Activated CD4-positive, alpha-beta T cell treated with anti-CD3 and anti-CD28 coated beads, Interleukin-2, amount 50 U/mL, for 48 hours (primary cell): ENCODE measurements around the gene TMEM107.
"Not testable (repeated sequence)": the region's sequence is repeated elsewhere in the genome, so short reads cannot be mapped to it uniquely, and the experiment has no call there.

Source experiments
- DNase-seq, 2 experiments: peaks; one replicate each; pipeline ENCODE4 v3.0.0-alpha.2; 2020

The TMEM107 gene

GRCh38 chr17:8176197-8176940 is at the start of gene TMEM107:
TSS of gene TMEM107 (minus strand) at chr17:8176380. CDS start at chr17:8176286, 94 bp downstream.
- peak; percentile 87 to 91 for DNase-seq

- DNase-seq: no peak
These were observed 49.0 kb upstream of the TMEM107 start for GRCh38 chr17:8224891-8225812.

- peak; percentile 68 to 75 for DNase-seq
These were observed 47.4 kb upstream of the TMEM107 start for GRCh38 chr17:8223356-8224126.

- DNase-seq: peak; percentile 94
These were observed 46.6 kb upstream of the TMEM107 start for GRCh38 chr17:8222630-8223355.

- DNase-seq: no peak
These were observed 46.1 kb upstream of the TMEM107 start for GRCh38 chr17:8222380-8222629.

GRCh38 chr17:8221663-8222379 is 45.6 kb upstream of the TMEM107 start:
- DNase-seq: peak; percentile 91 to 94

GRCh38 chr17:8220783-8221662 is 44.8 kb upstream of the TMEM107 start:
- peak; percentile 96 to 97 for DNase-seq

GRCh38 chr17:8214000-8214399 is 37.8 kb upstream of the TMEM107 start:
- DNase-seq: not testable (repeated sequence)

- DNase-seq: no peak
These were observed 36.4 kb upstream of the TMEM107 start for GRCh38 chr17:8212312-8213180.

- peak; percentile 49 to 51 for DNase-seq
These were observed 34.7 kb upstream of the TMEM107 start for GRCh38 chr17:8210761-8211458.

GRCh38 chr17:8209907-8210760 is 34.0 kb upstream of the TMEM107 start, which contains the start of gene AURKB:
TSS of gene AURKB (minus strand) at chr17:8210575. CDS start at chr17:8210224, 351 bp downstream.
- DNase-seq: peak; percentile 92 to 96

- no peak for DNase-seq
These were observed 30.4 kb upstream of the TMEM107 start for GRCh38 chr17:8206536-8206935.

- no peak for DNase-seq
These were observed 28.8 kb upstream of the TMEM107 start for GRCh38 chr17:8204761-8205555.

GRCh38 chr17:8192070-8192815 is 16.1 kb upstream of the TMEM107 start:
- peak; percentile 46 to 67 for DNase-seq

GRCh38 chr17:8190506-8190905 is 14.3 kb upstream of the TMEM107 start:
- no peak for DNase-seq

GRCh38 chr17:8189711-8190477 is 13.7 kb upstream of the TMEM107 start, which contains the start of gene BORCS6:
TSS of gene BORCS6 (minus strand) at chr17:8190180. CDS start at chr17:8190140, 40 bp downstream.
- peak; percentile 94 to 96 for DNase-seq
